Measurements from ENCODE around the gene ZDHHC11.
"Not testable (repeated sequence)": the region's sequence is repeated elsewhere in the genome, so short reads cannot be mapped to it uniquely, and the experiment has no call there.

ZDHHC11 gene

DNA sequence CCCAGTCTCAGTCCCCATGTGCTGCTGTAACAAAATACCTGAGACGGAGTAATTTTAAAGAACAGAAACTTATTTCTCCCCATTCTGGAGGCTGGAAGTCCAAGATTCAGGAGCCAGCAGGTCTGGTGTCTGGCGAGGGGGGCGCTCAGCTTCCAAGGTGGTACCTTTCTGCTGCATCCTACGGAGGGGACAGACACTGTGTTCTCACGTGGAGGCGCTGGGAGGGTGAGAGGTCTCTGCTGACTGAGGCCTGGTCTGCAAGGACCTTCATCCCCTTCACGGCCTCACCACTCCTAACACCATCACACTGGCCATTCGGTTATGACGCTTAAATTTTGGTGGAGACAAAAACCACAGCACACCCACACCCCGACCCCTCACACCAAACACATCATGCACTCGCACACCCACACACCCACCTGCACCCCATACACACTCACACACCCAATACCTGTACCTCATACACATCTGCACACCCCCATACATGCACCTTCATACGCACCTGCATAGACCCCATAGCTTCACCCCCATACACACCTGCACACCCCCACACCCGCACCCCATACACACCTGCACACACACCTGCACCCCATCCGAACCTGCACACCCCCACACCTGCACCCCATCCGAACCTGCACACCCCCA lies 9.8 kb upstream of the ZDHHC11 start:
- no peak for DNase-seq (ENCODE audit: extremely low read depth in 1 of 2, low read depth in 1 of 2)

GRCh38 chr5:859798-860296 lies 9.1 kb upstream of the ZDHHC11 start:
- DNase-seq (ENCODE audit: extremely low read depth in 1 of 2, low read depth in 1 of 2): no peak

DNA sequence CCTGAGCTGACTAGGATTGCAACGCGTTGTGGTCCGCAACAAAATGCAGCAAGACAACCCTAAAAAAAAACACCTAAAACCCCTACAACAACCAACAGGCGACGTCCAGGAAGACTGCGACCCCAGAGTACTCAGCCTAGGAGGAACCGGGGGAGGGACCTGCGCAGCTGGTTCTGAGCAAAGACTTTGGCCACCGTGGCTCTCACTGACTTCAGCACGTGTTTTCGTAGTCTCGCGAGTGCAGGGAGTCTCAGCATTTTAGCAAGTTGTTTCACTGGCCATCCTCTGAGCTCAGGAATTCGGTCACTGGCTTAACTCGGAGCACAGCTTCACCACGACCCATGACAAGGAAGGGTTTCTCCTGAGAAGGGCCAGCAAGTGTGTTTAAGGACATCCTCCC lies 8.6 kb upstream of the ZDHHC11 start:
- DNase-seq (ENCODE audit: extremely low read depth in 1 of 2, low read depth in 1 of 2): no peak

GRCh38 chr5:858726-859125 lies 7.9 kb upstream of the ZDHHC11 start:
- no peak for DNase-seq (ENCODE audit: extremely low read depth in 1 of 2, low read depth in 1 of 2)

DNA sequence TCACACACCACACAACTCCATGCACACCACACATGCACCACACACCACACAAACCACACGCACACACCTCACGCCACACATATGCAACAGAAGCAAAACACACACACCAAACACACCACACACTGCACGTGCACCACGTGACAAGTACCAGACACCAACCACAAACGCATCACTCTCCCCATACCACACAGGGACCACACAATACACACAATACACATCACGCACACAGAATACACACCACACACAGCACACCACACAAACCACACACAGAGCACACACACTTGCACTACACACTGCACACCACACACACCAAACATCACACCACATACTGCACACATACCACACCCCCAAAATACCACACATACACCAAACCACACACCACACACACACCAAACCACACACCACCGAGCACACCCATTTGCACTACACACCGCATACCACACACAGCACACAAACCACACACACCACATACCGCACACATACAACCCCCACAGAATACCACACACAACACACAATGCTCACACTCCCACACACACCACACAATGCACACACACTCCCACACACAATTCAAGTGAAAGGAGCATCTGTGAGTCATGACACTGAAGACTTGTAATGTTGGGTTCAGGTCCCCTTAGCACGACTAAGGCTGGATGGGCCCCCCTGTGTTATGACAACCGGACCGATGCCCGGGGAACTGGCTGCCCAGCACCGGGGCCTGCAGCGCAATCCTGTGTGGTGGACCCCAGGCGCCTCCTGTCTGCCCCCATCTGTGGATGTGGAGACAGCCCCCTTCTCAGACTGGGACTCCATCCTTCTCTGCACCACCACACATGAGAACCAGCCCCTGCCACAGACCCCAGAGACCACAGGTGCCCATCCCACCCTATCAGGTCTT lies 6.0 kb upstream of the ZDHHC11 start:
- no peak for DNase-seq (ENCODE audit: extremely low read depth in 1 of 2, low read depth in 1 of 2)

GRCh38 chr5:855771-856530 lies 5.2 kb upstream of the ZDHHC11 start:
- no peak for DNase-seq (ENCODE audit: extremely low read depth in 1 of 2, low read depth in 1 of 2)

GRCh38 chr5:854966-855743 lies 4.4 kb upstream of the ZDHHC11 start:
- no peak for DNase-seq (ENCODE audit: extremely low read depth in 1 of 2, low read depth in 1 of 2)

DNA sequence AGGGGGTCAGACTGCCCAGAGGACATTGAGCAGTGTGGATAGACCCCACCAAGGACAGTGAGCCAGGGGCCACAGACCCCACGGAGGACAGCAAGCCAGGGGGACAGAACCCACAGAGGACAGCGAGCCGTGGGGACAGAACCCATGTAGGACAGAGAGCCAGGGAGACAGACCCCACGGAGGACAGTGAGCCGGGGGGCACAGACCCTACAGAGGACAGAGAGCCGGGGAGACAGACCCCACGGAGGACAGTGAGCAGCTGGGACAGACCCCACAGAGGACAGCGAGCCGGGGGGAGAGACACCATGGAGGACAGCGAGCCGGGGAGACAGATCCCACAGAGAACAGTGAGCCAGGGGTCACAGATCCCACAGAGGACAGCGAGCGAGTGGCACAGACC lies 3.4 kb upstream of the ZDHHC11 start:
- no peak for DNase-seq (ENCODE audit: extremely low read depth in 1 of 2, low read depth in 1 of 2)

DNA sequence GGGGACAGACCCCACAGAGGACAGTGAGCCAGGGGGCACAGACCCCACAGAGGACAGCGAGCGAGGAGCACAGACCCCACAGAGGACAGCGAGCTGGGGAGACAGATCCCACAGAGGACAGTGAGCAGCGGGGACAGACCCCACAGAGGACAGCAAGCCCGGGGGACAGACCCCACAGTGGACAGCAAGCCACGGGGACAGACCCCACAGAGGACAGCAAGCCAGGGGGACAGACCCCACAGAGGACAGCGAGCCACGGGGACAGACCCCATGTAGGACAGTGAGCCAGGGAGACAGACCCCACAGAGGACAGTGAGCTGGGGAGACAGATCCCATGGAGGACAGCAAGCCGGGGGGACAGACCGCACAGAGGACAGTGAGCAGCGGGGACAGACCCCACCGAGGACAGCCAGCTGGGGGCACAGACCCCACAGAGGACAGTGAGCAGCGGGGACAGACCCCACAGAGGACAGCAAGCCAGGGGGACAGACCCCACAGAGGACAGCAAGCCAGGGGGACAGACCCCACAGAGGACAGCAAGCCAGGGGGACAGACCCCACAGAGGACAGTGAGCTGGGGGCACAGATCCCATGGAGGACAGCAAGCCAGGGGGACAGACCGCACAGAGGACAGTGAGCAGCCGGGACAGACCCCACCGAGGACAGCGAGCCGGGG lies 2.8 kb upstream of the ZDHHC11 start:
- DNase-seq (ENCODE audit: extremely low read depth in 1 of 2, low read depth in 1 of 2): not testable (repeated sequence)

DNA sequence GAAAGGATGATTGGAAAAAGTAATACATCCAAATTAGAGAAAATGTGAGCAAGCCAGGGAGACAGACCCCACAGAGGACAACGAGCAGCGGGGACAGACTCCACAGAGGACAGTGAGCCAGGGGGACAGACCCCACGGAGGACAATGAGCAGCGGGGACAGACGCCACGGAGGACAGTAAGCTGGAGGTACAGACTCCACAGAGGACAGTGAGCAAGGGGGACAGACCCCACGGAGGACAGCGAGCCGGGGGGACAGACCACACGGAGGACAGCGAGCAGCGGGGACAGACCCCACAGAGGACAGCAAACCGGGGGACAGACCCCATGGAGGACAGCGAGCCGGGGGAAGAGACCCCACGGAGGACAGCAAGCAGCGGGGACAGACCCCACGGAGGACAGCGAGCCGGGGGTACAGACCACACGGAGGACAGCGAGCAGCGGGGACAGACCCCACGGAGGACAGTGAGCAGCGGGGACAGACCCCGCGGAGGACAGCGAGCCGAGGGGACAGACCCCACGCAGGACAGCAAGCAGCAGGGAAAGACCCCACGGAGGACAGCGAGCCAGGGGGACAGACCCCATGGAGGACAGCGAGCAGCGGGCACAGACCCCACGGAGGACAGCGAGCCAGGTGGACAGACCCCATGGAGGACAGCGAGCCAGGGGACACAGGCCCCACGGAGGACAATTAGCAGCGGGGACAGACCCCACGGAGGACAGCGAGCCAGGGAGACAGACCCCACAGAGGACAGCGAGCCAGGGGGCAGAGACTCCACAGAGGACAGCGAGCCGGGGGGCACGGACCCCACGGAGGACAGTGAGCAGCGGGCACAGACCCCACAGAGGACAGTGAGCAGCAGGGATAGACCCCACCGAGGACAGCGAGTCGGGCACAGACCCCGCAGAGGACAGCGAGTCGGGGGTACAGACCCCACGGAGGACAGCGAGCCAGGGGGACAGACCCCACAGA lies 1.9 kb upstream of the ZDHHC11 start:
- DNase-seq (ENCODE audit: extremely low read depth in 1 of 2, low read depth in 1 of 2): no peak

DNA sequence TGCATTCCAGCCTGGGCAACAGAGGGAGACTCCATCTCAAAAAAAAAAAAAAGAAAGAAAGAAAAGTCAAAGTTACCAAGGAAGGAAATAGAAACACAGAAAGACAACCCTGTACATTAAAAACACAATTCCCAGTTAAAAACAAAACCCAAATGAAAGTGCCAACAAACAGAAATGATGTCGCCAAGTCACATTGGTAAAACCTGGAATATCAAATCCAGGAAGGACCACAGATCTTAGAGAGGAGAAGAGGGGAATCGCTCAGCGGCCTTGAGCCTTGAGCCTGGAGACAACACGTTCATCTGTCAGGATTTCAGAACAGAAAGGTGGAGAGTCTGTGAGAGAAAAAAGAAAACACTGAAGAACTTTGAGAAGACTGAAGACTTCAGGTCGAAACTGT lies 1.2 kb upstream of the ZDHHC11 start:
- no peak for DNase-seq (ENCODE audit: extremely low read depth in 1 of 2, low read depth in 1 of 2)

DNA sequence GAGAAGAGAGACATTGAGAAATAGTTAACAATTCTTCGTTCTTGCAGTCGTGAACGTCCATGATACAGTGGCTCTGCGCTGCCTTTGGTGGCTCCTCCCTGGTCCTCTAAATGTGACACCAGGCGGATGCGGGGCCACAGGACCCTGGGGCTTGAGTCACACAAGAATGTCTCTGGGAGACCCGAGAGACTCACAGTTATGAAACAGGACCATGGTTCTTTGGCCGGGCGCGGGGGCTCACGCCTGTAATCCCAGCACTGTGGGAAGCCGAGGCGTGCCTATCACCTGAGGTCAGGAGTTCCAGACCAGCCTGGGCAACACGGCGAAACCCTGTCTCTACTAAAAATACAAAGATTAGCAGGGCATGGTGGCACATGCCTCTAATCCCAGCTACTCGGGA lies 767 bp upstream of the ZDHHC11 start:
- DNase-seq (ENCODE audit: extremely low read depth in 1 of 2, low read depth in 1 of 2): no peak

DNA sequence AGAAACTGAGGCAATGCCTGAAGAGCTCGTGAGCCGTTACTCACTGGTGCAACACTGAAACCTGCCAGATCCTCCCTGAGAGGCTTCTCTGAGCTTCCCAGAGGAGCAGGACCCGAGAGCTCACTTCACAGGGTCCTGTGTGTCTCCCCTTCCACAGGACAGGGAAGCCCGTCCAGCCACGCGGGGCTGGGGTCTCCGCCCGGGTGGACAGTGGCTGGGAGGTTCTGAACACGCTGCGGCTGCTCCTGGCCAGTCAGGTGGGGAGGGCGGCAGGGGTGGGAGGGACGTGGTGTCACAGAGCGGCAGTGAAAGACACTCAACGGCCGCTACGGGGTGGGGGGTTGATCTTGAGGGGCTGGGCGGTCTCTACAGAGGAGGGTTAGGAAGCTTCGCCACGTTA lies 290 bp upstream of the ZDHHC11 start:
- no peak for DNase-seq (ENCODE audit: extremely low read depth in 1 of 2, low read depth in 1 of 2)

- DNase-seq (ENCODE audit: extremely low read depth in 1 of 2, low read depth in 1 of 2): no peak
Measured at GRCh38 chr5:849651-850301, 1.0 kb downstream of the ZDHHC11 start.

- DNase-seq (ENCODE audit: extremely low read depth in 1 of 2, low read depth in 1 of 2): no peak
Measured at GRCh38 chr5:848671-849111, 2.1 kb downstream of the ZDHHC11 start.

DNA sequence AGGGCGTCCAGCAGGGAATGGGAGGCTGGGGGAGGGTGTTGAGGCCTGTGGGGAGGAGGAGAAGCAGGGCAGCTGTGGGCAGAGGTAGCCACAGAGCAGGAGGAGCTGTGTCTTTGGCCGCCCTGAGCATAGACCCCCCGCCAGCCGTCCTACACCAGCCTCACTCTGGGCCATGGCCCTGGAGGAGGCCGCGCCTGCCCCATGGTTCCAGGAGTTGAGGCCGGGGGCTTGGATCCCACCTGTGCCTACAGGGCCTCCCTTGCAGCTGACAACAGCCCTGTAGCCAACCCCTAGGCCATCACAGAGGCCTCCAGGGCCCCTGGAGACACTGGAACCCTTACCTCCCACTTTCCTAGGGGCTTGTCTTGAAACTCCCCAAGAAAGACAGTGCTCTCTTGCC lies 3.0 kb downstream of the ZDHHC11 start:
- DNase-seq (ENCODE audit: extremely low read depth in 1 of 2, low read depth in 1 of 2): not testable (repeated sequence)

DNA sequence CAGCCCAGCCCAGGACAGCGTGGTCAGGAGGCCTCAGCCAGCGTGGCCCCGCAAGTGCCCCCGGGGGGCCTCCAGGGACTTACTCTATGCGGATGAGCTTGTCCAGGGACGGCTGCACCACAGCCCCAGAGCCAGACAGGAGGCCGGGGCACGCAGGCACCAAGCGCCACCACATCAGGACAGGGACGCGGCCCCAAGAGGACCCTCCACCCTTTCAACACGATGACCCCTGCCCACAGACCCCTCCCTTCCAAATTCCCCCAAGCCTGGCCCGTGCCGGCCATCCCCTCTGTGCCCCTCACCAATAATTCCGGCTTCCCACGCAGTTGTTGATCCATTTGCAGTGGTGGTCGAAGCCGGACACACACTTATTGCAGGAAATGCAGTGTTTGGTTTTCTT lies 3.6 kb downstream of the ZDHHC11 start:
- DNase-seq (ENCODE audit: extremely low read depth in 1 of 2, low read depth in 1 of 2): not testable (repeated sequence)

GRCh38 chr5:846602-847091 lies 4.1 kb downstream of the ZDHHC11 start:
- DNase-seq (ENCODE audit: extremely low read depth in 1 of 2, low read depth in 1 of 2): peak in 1 of 2 donors; percentile 7

All from stimulated activated CD8-positive, alpha-beta memory T cell treated with anti-CD3 and anti-CD28 coated beads, Interleukin-7, amount 100 ng/mL, for 48 hours (primary cell).